Gastroesophageal sphincter (tissue), 3 donors: ENCODE data around the gene C17orf114.

Experiments used
- CTCF ChIP-seq, 4 experiments: fragments of 200-600 bp in 2 of 4; fragments of 450-650 bp in 2 of 4; sonication (generic) in 1 of 4; IDR thresholded peaks; one replicate each; pipeline ENCODE4 v1.5.1; 2017 to 2019; ENCODE audit warnings: antibody characterized with exemption in 4 of 4, mild to moderate bottlenecking in 2 of 4, moderate library complexity in 2 of 4
- POLR2A ChIP-seq, 2 donors: fragments of 450-650 bp; IDR thresholded peaks; one replicate each; pipeline ENCODE4 v1.6.1; 2017; ENCODE audit warnings: antibody characterized with exemption in 2 of 2, mild to moderate bottlenecking in 2 of 2, moderate library complexity in 1 of 2
- POLR2AphosphoS5 ChIP-seq: sonication (generic); formaldehyde crosslinking; IDR thresholded peaks from one replicate; pipeline ENCODE4 v1.6.1; 2017; ENCODE audit warnings: antibody characterized with exemption

GRCh38 chr17:4789951-4790704 is 12.0 kb downstream of the C17orf114 start:
- TF ChIP-seq POLR2A (IDR thresholded peaks at IDR 0.05) (peak; percentile 83 to 96), CTCF (IDR thresholded peaks at IDR 0.05) (peak in 3 of 4 experiments; percentile 88 to 93 (median 92)), POLR2AphosphoS5 (peak; percentile 85)
